Activated T-cell treated with anti-CD3 and anti-CD28 coated beads, Interleukin-2, amount 50 U/mL, for 24 hours (primary cell): ENCODE measurements around the gene ANGEL1.
A peak's percentile ranks its signal among the peaks of the same experiment; 100 is the strongest.

Experiments
- DNase-seq: peaks from one replicate; pipeline ENCODE4 v3.0.0-alpha.2; 2020
- H3K27ac Mint-ChIP-seq: 2 replicates; pipeline ENCODE4 v1.8.0; 2020; ENCODE audit warnings: mild to moderate bottlenecking, mixed read lengths
- H3K27me3 Mint-ChIP-seq: 2 replicates; pipeline ENCODE4 v1.8.0; 2020; ENCODE audit warnings: mixed read lengths
- H3K36me3 Mint-ChIP-seq: 2 replicates; pipeline ENCODE4 v1.8.0; 2020; ENCODE audit warnings: low read depth, mixed read lengths
- H3K4me1 Mint-ChIP-seq: 2 replicates; pipeline ENCODE4 v1.8.0; 2020; ENCODE audit warnings: low read depth, mixed read lengths
- H3K4me3 Mint-ChIP-seq: 2 replicates; pipeline ENCODE4 v1.8.0; 2020; ENCODE audit warnings: mild to moderate bottlenecking, moderate library complexity, mixed read lengths
- H3K9me3 Mint-ChIP-seq: 2 replicates; pipeline ENCODE4 v1.8.0; 2020; ENCODE audit warnings: mixed read lengths

ANGEL1 gene

GRCh38 chr14:76768671-76769500, 43.8 kb downstream of the ANGEL1 start:
- H3K4me1 Mint-ChIP-seq, result peaks cover 25% of the 10 kb centered on the region
- peak overlapping the region; percentile 90 for H3K27ac Mint-ChIP-seq
- H3K27me3 Mint-ChIP-seq, result no peaks in the 10 kb centered on the region
- no peak overlapping the region for H3K4me3 Mint-ChIP-seq
- H3K36me3 Mint-ChIP-seq, result no peaks in the 10 kb centered on the region
- no peak for DNase-seq
- H3K9me3 Mint-ChIP-seq, result no peaks in the 10 kb centered on the region

GRCh38 chr14:76767681-76768656, 44.7 kb downstream of the ANGEL1 start:
- Mint-ChIP-seq H3K36me3 (no peaks in the 10 kb centered on the region), H3K4me1 (peaks cover 23% of the 10 kb centered on the region), H3K9me3 (no peaks in the 10 kb centered on the region), H3K27me3 (peaks cover 5% of the 10 kb centered on the region), H3K27ac (peak overlapping the region; percentile 90), H3K4me3 (peak overlapping the region; percentile 23)
- DNase-seq, result peak; percentile 71

- no peak overlapping the region for H3K27ac Mint-ChIP-seq
Measured at GRCh38 chr14:76765461-76765931, 47.2 kb downstream of the ANGEL1 start.

DNA sequence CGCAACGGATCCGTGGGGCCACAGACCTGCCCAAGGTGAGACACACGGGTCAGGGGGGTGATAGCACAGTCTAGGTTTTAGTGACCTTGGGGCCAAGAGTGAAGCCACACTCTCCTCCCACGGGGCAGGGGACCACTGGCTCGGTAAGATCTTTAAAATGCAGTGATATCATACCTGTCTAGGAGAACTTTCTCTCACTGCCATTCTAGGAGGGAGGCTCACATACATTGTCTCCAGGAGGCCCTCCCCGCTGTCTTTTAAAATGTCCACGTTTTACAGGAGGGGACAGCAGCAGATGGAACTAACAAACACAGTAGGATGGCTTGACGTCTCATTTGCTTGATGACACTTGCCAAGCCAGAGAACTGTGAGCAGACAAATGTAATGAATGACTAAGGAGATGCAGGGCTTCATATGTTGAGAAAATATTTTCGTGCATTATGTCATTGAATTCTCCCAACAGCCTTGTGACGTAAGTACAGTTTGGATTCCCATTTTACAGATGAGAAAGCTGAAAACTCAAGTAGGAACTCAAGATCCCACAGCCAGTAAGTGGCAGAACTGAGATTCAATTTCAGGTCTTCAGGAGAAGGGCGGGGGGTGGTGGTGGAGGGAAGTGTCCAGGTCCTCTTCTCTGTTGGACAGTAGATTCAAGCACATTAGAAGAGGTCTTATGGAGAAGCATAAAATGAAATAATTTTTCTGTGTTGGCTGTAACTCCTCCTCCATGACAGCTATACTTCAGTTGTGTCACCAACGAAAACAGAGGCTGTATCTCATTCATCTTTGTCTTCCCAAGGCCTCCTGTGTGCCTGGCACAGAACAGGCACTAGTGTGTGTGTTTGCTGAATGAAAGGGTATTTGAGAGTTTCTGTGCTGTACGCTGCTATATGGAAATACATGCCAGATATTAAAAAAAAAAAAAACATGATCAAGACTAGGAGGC, 49.3 kb downstream of the ANGEL1 start:
- Mint-ChIP-seq H3K4me1 (peaks cover 28% of the 10 kb centered on the region), H3K36me3 (no peaks in the 10 kb centered on the region), H3K4me3 (peak overlapping the region; percentile 7), H3K27me3 (peaks cover 28% of the 10 kb centered on the region), H3K9me3 (no peaks in the 10 kb centered on the region), H3K27ac (no peak overlapping the region)
- no peak for DNase-seq

More at GRCh38 chr14:76765461-76765931, 47.2 kb downstream of the ANGEL1 start:
- no peak for DNase-seq
- Mint-ChIP-seq H3K4me1 (peaks cover 37% of the 10 kb centered on the region), H3K27me3 (peaks cover 20% of the 10 kb centered on the region), H3K4me3 (no peak overlapping the region), H3K9me3 (no peaks in the 10 kb centered on the region), H3K36me3 (no peaks in the 10 kb centered on the region)

GRCh38 chr14:76762411-76763095, 50.1 kb downstream of the ANGEL1 start:
- Mint-ChIP-seq H3K9me3 (no peaks in the 10 kb centered on the region), H3K4me1 (peaks cover 20% of the 10 kb centered on the region), H3K4me3 (peak overlapping the region; percentile 76), H3K36me3 (no peaks in the 10 kb centered on the region), H3K27me3 (peaks cover 32% of the 10 kb centered on the region), H3K27ac (peak overlapping the region; percentile 29)
- DNase-seq, result no peak

- H3K9me3 Mint-ChIP-seq, result no peaks in the 10 kb centered on the region
- H3K4me1 Mint-ChIP-seq, result peaks cover 19% of the 10 kb centered on the region
- peaks cover 32% of the 10 kb centered on the region for H3K27me3 Mint-ChIP-seq
- H3K36me3 Mint-ChIP-seq, result no peaks in the 10 kb centered on the region
- H3K4me3 Mint-ChIP-seq, result peak overlapping the region; percentile 76
- DNase-seq, result no peak
- peak overlapping the region; percentile 29 for H3K27ac Mint-ChIP-seq
Measured at GRCh38 chr14:76761960-76762410, 50.7 kb downstream of the ANGEL1 start.

DNA sequence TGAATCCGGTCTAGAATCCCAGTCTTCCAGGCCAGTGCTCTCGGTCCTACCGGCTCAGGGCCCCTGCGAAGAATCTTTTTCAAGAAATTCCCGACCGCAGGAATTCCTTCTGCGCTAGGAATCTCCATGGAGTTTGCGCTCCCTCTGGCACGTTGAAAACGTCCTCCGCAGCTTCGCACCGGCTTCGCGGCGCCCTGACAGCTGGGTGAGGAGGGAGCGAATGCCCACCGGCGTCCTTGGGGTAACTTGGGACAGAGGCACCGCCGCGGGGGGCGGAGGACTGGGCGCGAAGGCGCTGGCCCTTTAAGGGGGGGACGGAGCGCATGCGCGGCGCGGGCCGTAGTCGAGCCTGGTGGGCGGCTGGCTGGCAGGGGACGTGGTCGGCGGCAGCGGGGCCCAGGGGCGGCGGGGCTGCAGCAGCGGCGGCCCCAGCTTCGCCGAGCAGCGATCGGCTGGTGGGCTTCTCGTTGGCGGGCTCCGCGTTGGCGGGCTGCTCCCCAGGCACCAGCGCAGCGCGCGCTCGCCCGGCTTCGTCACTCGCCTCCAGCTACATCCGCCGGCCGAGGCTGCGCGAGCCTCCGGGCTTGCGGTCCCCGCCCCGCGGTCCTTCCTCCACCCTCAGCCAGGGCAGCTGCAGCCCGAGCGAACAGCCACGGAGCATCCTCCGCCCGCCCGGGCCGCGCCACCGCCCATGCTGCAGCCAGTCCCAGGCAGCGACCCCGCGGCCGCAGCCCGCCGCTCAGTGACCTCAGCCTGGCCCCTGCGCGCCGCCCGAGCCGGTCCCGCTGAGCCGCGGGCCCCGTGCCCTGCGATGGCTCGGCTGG, 51.3 kb downstream of the ANGEL1 start, which contains the start of gene VASH1:
VASH1 (plus strand) TSS at position 333 of the 824 bp plus-strand sequence. CDS start 1,354 bp downstream, outside the sequence.
- DNase-seq, result peak; percentile 82
- peaks cover 32% of the 10 kb centered on the region for H3K27me3 Mint-ChIP-seq
- H3K36me3 Mint-ChIP-seq, result no peaks in the 10 kb centered on the region
- no peaks in the 10 kb centered on the region for H3K9me3 Mint-ChIP-seq
- peaks cover 19% of the 10 kb centered on the region for H3K4me1 Mint-ChIP-seq
- H3K4me3 Mint-ChIP-seq, result peak within 1 kb of the TSS; percentile 76
- peak within 1 kb of the TSS; percentile 48 for H3K27ac Mint-ChIP-seq

DNA sequence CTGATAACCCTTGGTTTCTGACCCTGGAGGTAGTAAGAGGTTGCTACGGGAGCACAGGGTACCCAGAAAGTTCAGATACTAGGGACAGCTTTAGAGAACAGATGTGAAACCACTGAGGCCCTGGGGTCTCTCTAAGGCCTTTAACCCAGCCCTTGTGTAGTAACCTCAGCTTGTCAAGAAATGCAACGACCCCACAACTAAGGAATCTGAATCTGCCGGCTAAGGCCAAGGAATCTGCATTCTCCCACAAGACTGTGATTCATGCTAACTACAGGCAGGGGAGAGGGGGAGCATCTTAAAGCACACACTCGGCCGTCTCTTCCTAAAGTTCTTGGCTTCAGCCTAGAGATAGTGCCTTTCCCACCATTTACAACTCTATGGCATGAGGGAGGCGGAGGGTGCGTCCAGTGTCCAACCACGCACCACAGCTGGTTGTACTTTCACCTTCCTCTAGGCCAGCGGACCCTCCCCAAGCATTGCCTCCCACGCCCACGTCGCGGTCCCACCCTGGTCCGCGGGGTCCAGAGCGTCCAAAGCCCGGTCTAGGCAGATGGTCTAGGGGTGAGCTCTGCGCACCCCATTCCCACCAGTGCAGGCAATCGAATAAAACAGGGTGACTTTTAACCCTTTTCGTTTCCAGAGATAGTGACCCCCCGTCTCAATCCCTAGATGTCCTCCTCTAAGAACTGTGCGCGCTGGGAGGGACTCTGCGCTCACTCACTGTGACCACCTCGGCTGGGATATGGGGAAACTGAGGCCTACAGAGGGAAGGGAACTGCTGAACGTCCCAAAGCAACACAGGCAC, 52.1 kb downstream of the ANGEL1 start:
- no peaks in the 10 kb centered on the region for H3K36me3 Mint-ChIP-seq
- no peak for DNase-seq
- H3K27me3 Mint-ChIP-seq, result peaks cover 32% of the 10 kb centered on the region
- peak overlapping the region; percentile 65 for H3K4me3 Mint-ChIP-seq
- peak overlapping the region; percentile 48 for H3K27ac Mint-ChIP-seq
- no peaks in the 10 kb centered on the region for H3K9me3 Mint-ChIP-seq
- peaks cover 19% of the 10 kb centered on the region for H3K4me1 Mint-ChIP-seq

GRCh38 chr14:76759589-76759988, 53.1 kb downstream of the ANGEL1 start:
- Mint-ChIP-seq H3K4me3 (no peak overlapping the region), H3K36me3 (no peaks in the 10 kb centered on the region), H3K27me3 (peaks cover 32% of the 10 kb centered on the region), H3K9me3 (no peaks in the 10 kb centered on the region), H3K4me1 (peaks cover 19% of the 10 kb centered on the region), H3K27ac (no peak overlapping the region)
- DNase-seq, result no peak

- no peaks in the 10 kb centered on the region for H3K9me3 Mint-ChIP-seq
- peaks cover 6% of the 10 kb centered on the region for H3K4me1 Mint-ChIP-seq
- no peak overlapping the region for H3K4me3 Mint-ChIP-seq
- H3K36me3 Mint-ChIP-seq, result no peaks in the 10 kb centered on the region
- H3K27ac Mint-ChIP-seq, result no peak overlapping the region
- peaks cover 19% of the 10 kb centered on the region for H3K27me3 Mint-ChIP-seq
- no peak for DNase-seq
Measured at GRCh38 chr14:76756371-76756750, 56.3 kb downstream of the ANGEL1 start.

GRCh38 chr14:76755610-76756370, 56.9 kb downstream of the ANGEL1 start:
- Mint-ChIP-seq H3K27ac (no peak overlapping the region), H3K4me1 (peaks cover 2% of the 10 kb centered on the region), H3K36me3 (no peaks in the 10 kb centered on the region), H3K27me3 (peaks cover 15% of the 10 kb centered on the region), H3K4me3 (no peak overlapping the region), H3K9me3 (no peaks in the 10 kb centered on the region)
- DNase-seq, result no peak
